GM12878 (cell line): Measurements from ENCODE around the gene ELMO2. TPM values are rescaled to one million over a fixed set of nuclear protein-coding genes. Genes with fewer than 3 reads are reported as not detected.

ENCODE experiments used
- ATAC-seq: fragments of 200-7000 bp; cut with Tn5 transposase; 3 replicates; pipeline ENCODE4 v1.9.1; 2020; ENCODE audit warnings: mild to moderate bottlenecking, moderate library complexity
- BruUV-seq: library from RNA; stranded (reverse); fragments of 400-500 nt; replicated peaks from 2 replicates; lab custom pipeline; 2021; lab: Mats Ljungman, UMichigan
- CTCF ChIA-PET: fragments of 300-600 bp; sonication (Branson Sonifier 250); formaldehyde crosslinking; extraction: SDS; loops from one replicate; lab custom pipeline; 2021; ENCODE audit warnings: inconsistent platforms; lab: Yijun Ruan, JAX
- POLR2A ChIA-PET: fragments of 350-600 bp; formaldehyde crosslinking; extraction: SDS; loops from one replicate; lab custom pipeline; 2021; ENCODE audit warnings: inconsistent platforms; lab: Charles Lee
- RAD21 ChIA-PET: fragments of 300-600 bp; sonication (Branson Sonifier 250); formaldehyde crosslinking; loops from one replicate; lab custom pipeline; 2023; ENCODE audit warnings: antibody characterized with exemption; ENCODE audit not compliant: unreplicated experiment; lab: Charles Lee
- SMC1A ChIA-PET: fragments of 300-600 bp; sonication (Branson Sonifier 250); formaldehyde crosslinking; loops from one replicate; lab custom pipeline; 2023; ENCODE audit not compliant: unreplicated experiment, uncharacterized antibody; lab: Charles Lee
- DNase-seq: peaks from one replicate; pipeline ENCODE4 v3.0.0-alpha.2; 2011; ENCODE audit warnings: low read depth, low spot score
- FAIRE-seq: peaks from 3 replicates; lab custom pipeline; 2011; peaks lifted over from hg19 to GRCh38; lab: Jason Lieb, UNC
- H2AFZ ChIP-seq: 2 replicates; pipeline ENCODE4 v1.6.0; 2011; ENCODE audit warnings: low read depth, low read length, control low read depth; ENCODE audit not compliant: control insufficient read depth
- H3K27ac ChIP-seq: 2 replicates; pipeline ENCODE4 v1.5.1; 2011; ENCODE audit warnings: control low read depth; ENCODE audit not compliant: control insufficient read depth, insufficient read depth
- H3K27me3 ChIP-seq, 2 experiments: replicated peaks in 1 of 2; 2 replicates each; pipeline versions ENCODE4 v1.6.0 to v1.6.1; 2011; ENCODE audit warnings: low read length in 1 of 2; ENCODE audit not compliant: control insufficient read depth in 2 of 2, insufficient read depth in 2 of 2
- H3K36me3 ChIP-seq, 2 experiments: 2 replicates each; pipeline ENCODE4 v1.5.1; 2011; ENCODE audit warnings: low read length in 1 of 2; ENCODE audit not compliant: control insufficient read depth in 2 of 2, insufficient read depth in 2 of 2
- H3K4me1 ChIP-seq: 2 replicates; pipeline ENCODE4 v1.6.1; 2011; ENCODE audit warnings: mild to moderate bottlenecking, low read length, moderate library complexity, mixed read lengths; ENCODE audit not compliant: control insufficient read depth, insufficient read depth
- H3K4me2 ChIP-seq: 2 replicates; pipeline ENCODE4 v1.6.0; 2011; ENCODE audit warnings: control low read depth; ENCODE audit not compliant: control insufficient read depth, insufficient read depth
- H3K4me3 ChIP-seq: fragments of 200-600 bp; sonication (generic); 2 replicates; pipeline ENCODE4 v1.5.1; 2016
- H3K79me2 ChIP-seq: 2 replicates; pipeline ENCODE4 v1.6.0; 2011; ENCODE audit warnings: low read length; ENCODE audit not compliant: control insufficient read depth, insufficient read depth
- H3K9ac ChIP-seq: 2 replicates; pipeline ENCODE4 v1.8.0; 2011; ENCODE audit warnings: low read length, control low read depth, mixed read lengths; ENCODE audit not compliant: control insufficient read depth, insufficient read depth
- H3K9me3 ChIP-seq: replicated peaks from 3 replicates; pipeline ENCODE4 v1.5.1; 2011; ENCODE audit warnings: mild to moderate bottlenecking, low read length; ENCODE audit not compliant: control insufficient read depth, insufficient read depth
- H4K20me1 ChIP-seq: 2 replicates; pipeline ENCODE4 v1.6.0; 2011; ENCODE audit not compliant: control insufficient read depth, insufficient read depth
- ASH2L ChIP-seq: fragments of 300-600, 200-600 bp; sonication (generic); IDR thresholded peaks from 2 replicates; pipeline ENCODE4 v1.6.1; 2017; ENCODE audit warnings: low read depth, mild to moderate bottlenecking, borderline replicate concordance
- BACH1 ChIP-seq: fragments of 450-650 bp; IDR thresholded peaks from 2 replicates; pipeline ENCODE4 v1.6.1; 2017; ENCODE audit warnings: mild to moderate bottlenecking, borderline replicate concordance
- CEBPB ChIP-seq, 2 experiments: fragments of 150-350 bp in 1 of 2; IDR thresholded peaks; 2 replicates each; pipeline ENCODE4 v1.6.1; 2012 to 2014; ENCODE audit warnings: low read depth in 2 of 2, low read length in 2 of 2, borderline replicate concordance in 1 of 2, inconsistent platforms in 1 of 2
- FOS ChIP-seq: IDR thresholded peaks from 3 replicates; pipeline ENCODE4 v1.6.1; 2011; ENCODE audit warnings: borderline replicate concordance; ENCODE audit not compliant: insufficient read length; ENCODE audit errors: extremely low read depth
- HCFC1 ChIP-seq: fragments of 150-350 bp; IDR thresholded peaks from 2 replicates; pipeline ENCODE4 v1.6.1; 2014; ENCODE audit warnings: low read length
- HDAC6 ChIP-seq: fragments of 200-600 bp; sonication (generic); IDR thresholded peaks from one replicate; pipeline ENCODE4 v1.8.0; 2017; ENCODE audit warnings: antibody characterized with exemption; ENCODE audit not compliant: unreplicated experiment
- JUNB ChIP-seq: IDR thresholded peaks from 2 replicates; pipeline ENCODE4 v1.6.1; 2016; ENCODE audit warnings: antibody characterized with exemption, mild to moderate bottlenecking
- MTA3 ChIP-seq: IDR thresholded peaks from 2 replicates; pipeline ENCODE4 v1.6.1; 2012; ENCODE audit warnings: low read length, inconsistent platforms, borderline replicate concordance
- MXI1 ChIP-seq: fragments of 150-350 bp; IDR thresholded peaks from 2 replicates; pipeline ENCODE4 v1.6.1; 2011; ENCODE audit warnings: low read depth, mild to moderate bottlenecking, inconsistent platforms, low read length, improper control_type of control experiment
- POLR2AphosphoS5 ChIP-seq: IDR thresholded peaks from 2 replicates; pipeline ENCODE4 v1.6.1; 2011; ENCODE audit warnings: mild to moderate bottlenecking, low read length, inconsistent platforms
- RB1 ChIP-seq: fragments of 450-650 bp; formaldehyde crosslinking; IDR thresholded peaks from 2 replicates; pipeline ENCODE4 v1.6.1; 2017; ENCODE audit warnings: mild to moderate bottlenecking, borderline replicate concordance
- SMAD5 ChIP-seq: IDR thresholded peaks from 2 replicates; pipeline ENCODE4 v1.6.1; 2016; ENCODE audit warnings: antibody characterized with exemption, low read depth
- STAT3 ChIP-seq: IDR thresholded peaks from 2 replicates; pipeline ENCODE4 v1.6.1; 2011; ENCODE audit warnings: low read depth, low read length, improper control_type of control experiment
- SUZ12 ChIP-seq: fragments of 200-600 bp; sonication (generic); IDR thresholded peaks from one replicate; pipeline ENCODE4 v1.6.1; 2018; ENCODE audit warnings: antibody characterized with exemption, mild to moderate bottlenecking; ENCODE audit not compliant: unreplicated experiment
- TCF3 ChIP-seq: IDR thresholded peaks from 2 replicates; pipeline ENCODE4 v1.6.1; 2012; ENCODE audit warnings: low read depth, mild to moderate bottlenecking, low read length, borderline replicate concordance; ENCODE audit not compliant: insufficient read depth
- ZNF384 ChIP-seq: IDR thresholded peaks from 2 replicates; pipeline ENCODE4 v1.6.1; 2012; ENCODE audit warnings: low read depth, mild to moderate bottlenecking, low read length, improper control_type of control experiment, borderline replicate concordance
- ZNF622 ChIP-seq: fragments of 450-650 bp; IDR thresholded peaks from 2 replicates; pipeline ENCODE4 v1.6.1; 2017; ENCODE audit warnings: mild to moderate bottlenecking, inconsistent platforms
- WGBS: methylation state at CpG from one replicate; pipeline ENCODE4 v1.1.6; 2016; ENCODE audit warnings: low lambda C conversion rate; ENCODE audit not compliant: insufficient replicate concordance, insufficient coverage; ENCODE audit errors: missing lambda C conversion rate; 5-methylcytosine and 5-hydroxymethylcytosine counted together
- in situ Hi-C: fragments of 300-500 bp; cut with MboI; formaldehyde crosslinking; loops from 9 replicates; pipeline ENCODE4 v1.14.3; 2018; ENCODE audit warnings: mixed read lengths
- intact Hi-C: fragments of 100-400 bp; cut with micrococcal nuclease; formaldehyde crosslinking; loops from one replicate; pipeline ENCODE4 v1.14.2; 2022; ENCODE audit not compliant: unreplicated experiment
- polyA plus RNA-seq, 11 experiments: library from polyadenylated mRNA; depleted of rRNA in 4 of 11; unstranded in 6 of 11; stranded (reverse) in 5 of 11; fragments of >200 nt; fragmentation: Nextera tagmentation in 4 of 11; fragmentation: Illumina TruSeq in 1 of 11; extraction: Ambion mirVana in 4 of 11; extraction: Trizol in 1 of 11; gene quantifications; 1 replicate in 1 of 11; 2 replicates in 10 of 11; pipeline versions ENCODE4 v1.2.1 to v1.2.3, GENCODE V29; 2011 to 2016; ENCODE audit warnings: inconsistent platforms in 2 of 11, missing spikeins in 2 of 11, low read depth in 1 of 11
- total RNA-seq, 4 experiments: library from RNA; depleted of rRNA in 3 of 4; stranded (reverse); fragments of >200 nt in 3 of 4; fragmentation: Illumina TruSeq in 1 of 4; extraction: Trizol in 1 of 4; gene quantifications; 2 replicates each; pipeline versions ENCODE4 v1.2.1 to v1.2.3, GENCODE V29; 2013 to 2021
- TF ChIP-seq, protein P1 (sequence below): fragments of 150-350 bp; IDR thresholded peaks from 2 replicates; pipeline ENCODE4 v1.6.1; 2014; ENCODE audit warnings: mild to moderate bottlenecking, low read depth, low read length
- TF ChIP-seq, protein P2 (sequence below): IDR thresholded peaks from 2 replicates; pipeline ENCODE4 v1.6.1; 2011; ENCODE audit warnings: low read depth, low read length, improper control_type of control experiment, borderline replicate concordance

Gene ELMO2
- total and polyA plus RNA-seq, 10 of the 15 experiments (the other 5 are each of a cell fraction or from before 2014, with no cell fraction given): 14.2 to 40.2 (median 37.6) TPM

DNA sequence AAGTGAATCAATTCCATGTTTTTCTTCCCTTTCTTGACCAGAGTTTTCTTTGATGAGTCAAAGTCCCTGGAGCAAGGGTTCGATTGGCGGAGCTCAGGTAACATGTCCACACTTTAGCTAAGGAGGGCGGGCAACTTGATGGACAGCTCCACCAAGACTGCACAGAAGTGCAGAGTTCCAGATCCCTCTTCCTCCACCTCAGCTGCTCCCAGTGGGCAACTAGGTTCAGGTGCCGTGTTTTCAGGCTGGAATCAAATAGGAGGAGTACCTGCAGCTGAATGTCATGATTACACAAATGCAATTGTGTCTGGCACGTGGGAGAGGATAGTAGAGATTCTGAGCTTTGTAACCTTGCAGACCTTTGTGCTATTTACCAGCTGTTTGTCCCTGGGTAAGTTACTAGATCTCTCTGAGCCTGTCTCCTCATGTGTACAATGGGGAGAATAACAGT is 1.9 kb upstream of the ELMO2 start:
- no peaks in the 10 kb centered on the region; the same call in 1 of the 2 replicates for H4K20me1 ChIP-seq
- in situ Hi-C loops: no loop called here
- no peak overlapping the region for H3K27ac ChIP-seq
- H3K36me3 ChIP-seq: no peaks in the 10 kb centered on the region
- BruUV-seq: no TSS peak
- intact Hi-C loops: no loop called here
- SMC1A ChIA-PET: interaction anchor here (0.6 to 2.9 kb wide), 8 partner anchors 29 to 300 kb away, joined by 3 to 20 read pairs (median 3); no protein-coding TSS in a partner anchor
- H3K27me3 ChIP-seq: no peaks in the 10 kb centered on the region
- peaks cover 24% of the 10 kb centered on the region for H3K79me2 ChIP-seq
- TF ChIP-seq RB1 (no peak), JUNB (no peak), POLR2AphosphoS5 (no peak), HDAC6 (no peak), ZNF622 (no peak), CEBPB (IDR thresholded peaks at IDR 0.05; ENCODE audit: borderline replicate concordance in 1 of 2, low read depth in 2 of 2, low read length in 2 of 2) (no peak), ZNF384 (no peak), HCFC1 (no peak), TCF3 (no peak), SMAD5 (no peak), FOS (no peak), STAT3 (no peak), ASH2L (no peak), MXI1 (no peak), BACH1 (no peak), MTA3 (no peak), SUZ12 (no peak)
- TF ChIP-seq, protein P1, sequence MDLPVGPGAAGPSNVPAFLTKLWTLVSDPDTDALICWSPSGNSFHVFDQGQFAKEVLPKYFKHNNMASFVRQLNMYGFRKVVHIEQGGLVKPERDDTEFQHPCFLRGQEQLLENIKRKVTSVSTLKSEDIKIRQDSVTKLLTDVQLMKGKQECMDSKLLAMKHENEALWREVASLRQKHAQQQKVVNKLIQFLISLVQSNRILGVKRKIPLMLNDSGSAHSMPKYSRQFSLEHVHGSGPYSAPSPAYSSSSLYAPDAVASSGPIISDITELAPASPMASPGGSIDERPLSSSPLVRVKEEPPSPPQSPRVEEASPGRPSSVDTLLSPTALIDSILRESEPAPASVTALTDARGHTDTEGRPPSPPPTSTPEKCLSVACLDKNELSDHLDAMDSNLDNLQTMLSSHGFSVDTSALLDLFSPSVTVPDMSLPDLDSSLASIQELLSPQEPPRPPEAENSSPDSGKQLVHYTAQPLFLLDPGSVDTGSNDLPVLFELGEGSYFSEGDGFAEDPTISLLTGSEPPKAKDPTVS: no peak
- TF ChIP-seq, protein P2, sequence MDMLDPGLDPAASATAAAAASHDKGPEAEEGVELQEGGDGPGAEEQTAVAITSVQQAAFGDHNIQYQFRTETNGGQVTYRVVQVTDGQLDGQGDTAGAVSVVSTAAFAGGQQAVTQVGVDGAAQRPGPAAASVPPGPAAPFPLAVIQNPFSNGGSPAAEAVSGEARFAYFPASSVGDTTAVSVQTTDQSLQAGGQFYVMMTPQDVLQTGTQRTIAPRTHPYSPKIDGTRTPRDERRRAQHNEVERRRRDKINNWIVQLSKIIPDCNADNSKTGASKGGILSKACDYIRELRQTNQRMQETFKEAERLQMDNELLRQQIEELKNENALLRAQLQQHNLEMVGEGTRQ: no peak
- H3K4me2 ChIP-seq: no peak overlapping the region
- peaks cover 24% of the 10 kb centered on the region for H3K4me1 ChIP-seq
- 68% methylated on average over 5 of the region's 5 CpGs for WGBS
- H3K4me3 ChIP-seq: no peak overlapping the region
- CTCF ChIA-PET: interaction anchor here (0.7 to 1.6 kb wide), 9 partner anchors 9 to 439 kb away, joined by 3 to 6 read pairs (median 3); no protein-coding TSS in a partner anchor
- H3K9ac ChIP-seq: no peak overlapping the region
- no peaks in the 10 kb centered on the region for H3K9me3 ChIP-seq
- DNase-seq: no peak
- RAD21 ChIA-PET: interaction anchor here (1.8 to 3.3 kb wide), 2 partner anchors 44 to 288 kb away, joined by 6 to 26 read pairs; no protein-coding TSS in a partner anchor
- POLR2A ChIA-PET: interaction anchor here (0.8 to 3.1 kb wide), 2 partner anchors 44 to 58 kb away, joined by 7 to 24 read pairs; no protein-coding TSS in a partner anchor
- no peak for FAIRE-seq
- no peak for ATAC-seq
- no peak overlapping the region for H2AFZ ChIP-seq
